LNCaP clone FGC (cell line): ENCODE measurements around the gene GRIK3.
"Not testable (repeated sequence)": the region's sequence is repeated elsewhere in the genome, so short reads cannot be mapped to it uniquely, and the experiment has no call there.

ENCODE experiments used
- DNase-seq: peaks from one replicate; pipeline ENCODE4 v3.0.0-alpha.2; 2011; ENCODE audit warnings: low read depth
- H3K4me3 ChIP-seq: 2 replicates; pipeline ENCODE4 v1.5.1; 2011; ENCODE audit warnings: mild to moderate bottlenecking, low read depth, low read length, control low read depth
- TF ChIP-seq, protein P1 (sequence below): IDR thresholded peaks from 2 replicates; pipeline ENCODE4 v1.5.1; 2012; ENCODE audit warnings: mild to moderate bottlenecking; ENCODE audit not compliant: control insufficient read depth, insufficient read depth; ENCODE audit errors: extremely low read depth

The GRIK3 gene

DNA sequence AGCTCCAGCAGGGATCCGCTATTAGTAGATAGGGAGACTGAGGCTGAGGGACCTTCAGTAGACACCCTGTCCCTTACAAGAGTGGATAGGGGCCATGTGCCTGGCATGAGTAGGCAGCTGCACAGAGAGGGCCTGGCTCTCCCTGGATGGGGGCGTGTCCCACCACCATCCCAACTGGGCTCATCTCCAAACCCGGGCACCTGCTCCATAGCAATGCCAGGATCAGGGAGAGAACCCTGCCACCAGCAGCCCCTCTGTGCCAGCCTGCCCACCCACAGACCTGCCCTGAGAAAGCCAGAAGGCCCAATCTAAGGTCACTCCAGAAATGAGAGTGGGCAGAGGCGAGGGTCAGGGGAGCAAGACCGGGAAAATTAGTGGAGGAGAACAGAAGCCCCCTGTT is 121.3 kb downstream of the GRIK3 start:
- no peak overlapping the region for H3K4me3 ChIP-seq
- TF ChIP-seq, protein P1, sequence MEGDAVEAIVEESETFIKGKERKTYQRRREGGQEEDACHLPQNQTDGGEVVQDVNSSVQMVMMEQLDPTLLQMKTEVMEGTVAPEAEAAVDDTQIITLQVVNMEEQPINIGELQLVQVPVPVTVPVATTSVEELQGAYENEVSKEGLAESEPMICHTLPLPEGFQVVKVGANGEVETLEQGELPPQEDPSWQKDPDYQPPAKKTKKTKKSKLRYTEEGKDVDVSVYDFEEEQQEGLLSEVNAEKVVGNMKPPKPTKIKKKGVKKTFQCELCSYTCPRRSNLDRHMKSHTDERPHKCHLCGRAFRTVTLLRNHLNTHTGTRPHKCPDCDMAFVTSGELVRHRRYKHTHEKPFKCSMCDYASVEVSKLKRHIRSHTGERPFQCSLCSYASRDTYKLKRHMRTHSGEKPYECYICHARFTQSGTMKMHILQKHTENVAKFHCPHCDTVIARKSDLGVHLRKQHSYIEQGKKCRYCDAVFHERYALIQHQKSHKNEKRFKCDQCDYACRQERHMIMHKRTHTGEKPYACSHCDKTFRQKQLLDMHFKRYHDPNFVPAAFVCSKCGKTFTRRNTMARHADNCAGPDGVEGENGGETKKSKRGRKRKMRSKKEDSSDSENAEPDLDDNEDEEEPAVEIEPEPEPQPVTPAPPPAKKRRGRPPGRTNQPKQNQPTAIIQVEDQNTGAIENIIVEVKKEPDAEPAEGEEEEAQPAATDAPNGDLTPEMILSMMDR, result no peak
- no peak for DNase-seq

DNA sequence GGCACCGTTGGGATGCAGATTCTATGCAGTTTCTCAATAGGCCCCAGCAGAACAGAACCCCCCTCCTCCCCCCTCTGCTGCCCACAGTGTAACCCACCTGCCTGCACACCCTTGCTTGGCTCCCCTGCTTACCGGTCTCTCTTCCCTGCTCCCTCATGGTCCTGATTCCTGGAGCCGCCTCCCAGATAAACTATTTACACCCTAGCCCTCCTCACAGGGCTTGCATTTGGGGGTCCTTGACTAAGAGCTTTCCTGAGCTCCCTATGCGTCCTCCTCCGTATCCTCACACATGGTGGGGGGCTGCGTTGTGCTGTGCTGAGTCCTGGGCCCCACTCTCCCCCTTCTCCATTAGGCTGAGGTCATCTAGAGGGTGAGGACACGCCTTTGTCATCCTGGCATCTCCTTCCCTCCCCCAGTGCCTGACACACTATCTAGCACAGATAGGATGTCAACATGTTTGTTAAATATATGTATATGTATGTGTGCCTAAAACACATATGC is 121.9 kb downstream of the GRIK3 start:
- no peak for DNase-seq
- TF ChIP-seq, protein P1, result no peak
- H3K4me3 ChIP-seq, result no peak overlapping the region

DNA sequence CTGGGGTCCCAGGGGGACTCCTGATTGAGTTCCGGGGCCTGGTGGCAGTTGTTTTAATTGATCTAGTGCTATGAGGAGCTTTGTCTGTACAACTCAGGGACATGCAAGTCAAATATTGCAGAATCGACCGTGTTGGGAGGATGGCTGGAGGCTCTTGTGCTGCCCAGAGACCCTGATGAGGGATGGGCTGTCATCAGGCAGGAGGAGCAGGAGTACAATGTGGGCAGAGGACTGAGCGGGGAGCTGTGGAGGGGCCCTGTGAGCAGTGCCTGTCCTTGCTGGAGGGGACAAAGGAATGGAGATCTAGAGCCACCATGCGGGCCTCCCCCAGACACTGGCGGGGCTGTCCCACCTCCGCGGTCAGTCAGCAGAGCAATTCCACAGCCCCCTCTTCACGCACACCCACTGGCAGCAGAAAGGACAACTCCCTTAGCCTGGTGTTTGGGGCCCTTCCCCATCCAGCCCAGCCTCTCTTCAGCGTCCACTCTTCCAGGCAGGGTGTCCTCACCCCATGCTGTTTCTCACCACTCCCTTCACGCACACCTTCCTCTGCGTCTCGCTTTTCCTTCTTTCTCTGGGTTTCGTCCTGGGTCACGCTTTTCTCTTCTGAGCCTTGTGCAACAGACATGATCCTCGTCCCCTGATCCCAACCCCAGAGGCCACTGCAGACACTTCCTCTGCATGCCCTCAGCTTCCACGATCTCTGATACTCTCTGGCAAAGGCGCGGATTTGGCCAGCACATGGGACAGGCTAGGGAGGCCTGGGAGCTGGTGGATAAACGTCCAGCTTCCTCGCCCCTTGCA is 122.6 kb downstream of the GRIK3 start:
- DNase-seq, result no peak
- no peak overlapping the region for H3K4me3 ChIP-seq
- TF ChIP-seq, protein P1, result no peak

DNA sequence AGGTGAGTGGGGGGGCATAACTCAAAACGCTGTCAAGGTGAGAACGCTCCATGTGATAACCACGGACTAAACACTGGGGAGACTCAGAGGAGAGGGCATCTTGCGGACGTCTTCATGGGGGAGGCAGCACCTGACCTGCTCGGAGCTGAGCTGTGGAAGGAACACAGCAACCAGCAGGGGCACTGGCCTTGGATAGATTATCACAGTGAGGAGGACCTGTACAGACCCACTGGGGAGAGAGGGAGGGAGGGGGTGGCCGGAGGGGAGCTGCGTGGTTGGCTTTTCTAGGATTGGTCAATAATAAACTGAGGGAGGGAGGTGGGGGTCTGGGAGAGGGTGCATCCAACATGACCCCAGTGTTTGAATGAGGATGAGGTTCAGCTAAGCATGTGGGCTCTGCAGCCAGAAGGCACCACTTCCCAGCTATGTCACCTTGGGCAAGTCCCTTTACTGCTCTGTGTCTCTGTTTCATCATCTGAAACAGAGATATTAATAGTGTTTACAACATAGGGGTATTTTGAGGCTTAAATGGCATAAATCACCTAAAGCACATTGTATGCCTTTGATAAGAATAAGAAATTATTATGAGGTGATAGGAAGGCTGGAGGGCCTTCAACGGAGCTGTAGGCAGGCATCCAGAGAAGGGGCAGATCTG is 123.3 kb downstream of the GRIK3 start:
- DNase-seq, result no peak
- TF ChIP-seq, protein P1, result no peak
- H3K4me3 ChIP-seq, result no peak overlapping the region

DNA sequence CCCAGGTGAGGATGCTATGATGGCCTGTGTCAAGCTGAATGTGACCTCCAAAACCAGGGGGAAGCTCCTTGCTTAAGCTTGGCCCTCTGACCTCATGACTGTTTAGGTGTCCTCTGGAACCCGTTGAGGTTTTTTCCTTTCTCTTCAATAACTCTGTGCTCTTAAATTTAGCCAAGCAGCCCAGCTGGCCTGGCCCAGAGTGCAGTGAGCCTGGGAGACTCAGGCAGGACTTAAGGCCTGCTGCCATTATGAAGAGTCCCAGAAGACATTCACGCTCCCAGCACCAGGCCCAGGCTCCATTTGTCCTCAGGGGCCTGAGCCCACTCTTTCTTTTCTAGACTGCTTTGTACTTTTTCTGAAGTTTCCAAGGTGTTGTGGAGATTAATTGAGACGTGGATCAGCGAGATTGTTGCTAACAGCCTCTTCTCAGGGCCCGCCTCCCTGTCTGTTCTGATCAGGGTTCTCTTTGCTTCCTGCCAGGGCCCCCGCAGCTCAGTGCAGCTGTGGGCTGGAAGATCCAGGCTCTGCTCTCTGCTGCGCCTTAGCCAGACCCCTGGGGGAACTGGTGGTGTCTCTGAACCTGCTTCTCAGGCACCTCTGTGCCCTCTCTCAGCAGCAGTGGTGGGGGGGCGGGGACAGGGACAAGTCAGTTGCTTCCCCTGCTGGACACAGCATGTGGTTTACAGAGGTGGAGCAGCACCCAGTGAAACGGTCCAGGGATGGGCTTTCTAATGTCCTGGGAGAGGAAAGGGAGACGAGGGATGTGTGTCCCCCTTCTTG is 124.2 kb downstream of the GRIK3 start:
- TF ChIP-seq, protein P1, result no peak
- DNase-seq, result no peak

DNA sequence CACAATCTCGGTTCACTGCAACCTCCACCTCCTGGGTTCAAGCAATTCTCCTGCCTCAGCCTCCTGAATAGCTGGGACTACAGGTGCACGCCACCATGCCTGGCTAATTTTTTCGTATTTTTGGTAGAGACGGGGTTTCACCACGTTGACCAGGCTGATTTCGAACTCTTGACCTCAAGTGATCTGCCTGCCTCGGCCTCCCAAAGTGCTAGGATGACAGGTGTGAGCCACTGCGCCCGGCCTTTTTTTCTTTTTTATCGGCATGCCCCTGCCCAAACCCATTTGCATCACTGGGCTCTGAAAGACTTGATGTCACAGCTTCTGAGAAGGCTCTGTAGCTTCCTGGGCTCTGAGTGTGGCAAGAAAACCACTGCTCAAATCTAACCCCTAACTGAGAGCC is 125.0 kb downstream of the GRIK3 start:
- DNase-seq, H3K4me3 ChIP-seq: not testable (repeated sequence)

More for the DNA sequence above, 124.2 kb downstream of the GRIK3 start:
- H3K4me3 ChIP-seq, result no peak overlapping the region

DNA sequence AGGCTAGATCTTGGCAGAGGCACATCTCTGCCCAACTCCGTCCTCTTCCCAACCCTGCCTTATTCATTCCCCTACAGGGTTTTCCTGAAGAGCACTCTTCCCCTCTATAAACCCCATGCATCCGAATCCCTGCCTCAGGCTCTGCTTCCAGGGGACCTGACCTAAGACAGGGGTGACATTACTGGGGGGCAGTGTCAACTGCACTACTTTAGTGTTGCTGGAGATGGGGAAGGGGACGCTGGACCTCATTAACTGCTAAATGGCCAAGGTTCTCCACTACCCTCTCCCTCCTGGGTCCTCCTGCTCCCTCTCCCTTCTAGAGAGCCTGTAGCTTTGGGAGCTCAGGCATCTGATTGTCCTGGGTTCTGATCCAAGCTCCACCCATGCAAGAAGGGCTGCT is 126.2 kb downstream of the GRIK3 start:
- no peak for DNase-seq
- TF ChIP-seq, protein P1, result no peak
- H3K4me3 ChIP-seq, result no peak overlapping the region
